Activated CD8-positive, alpha-beta memory T cell treated with anti-CD3 and anti-CD28 coated beads, Interleukin-2, amount 50 U/mL, for 24 hours (primary cell): ENCODE data around the gene HIVEP3.

ENCODE experiments used
- DNase-seq: peaks from one replicate; pipeline ENCODE4 v3.0.0-alpha.2; 2020; ENCODE audit errors: extremely low read depth

HIVEP3 gene

DNA sequence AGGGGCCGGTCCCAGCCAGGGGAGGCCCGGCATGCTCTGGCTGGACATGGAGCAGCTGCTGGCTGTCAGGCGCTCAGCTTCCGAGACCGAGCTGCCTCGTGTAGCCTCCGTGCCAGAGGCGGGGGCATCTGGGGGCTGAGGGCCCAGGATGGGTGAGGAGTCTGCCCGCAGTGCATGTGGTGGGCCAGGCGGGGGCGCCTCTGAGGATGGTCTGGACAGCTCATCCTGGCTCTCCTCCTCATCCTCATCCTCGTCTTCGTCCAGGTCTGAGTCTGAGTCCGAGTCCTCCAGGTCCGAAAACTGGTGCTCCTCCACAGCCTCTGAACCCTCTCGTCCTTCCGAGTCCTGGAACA lies 405.4 kb downstream of the HIVEP3 start:
- no peak for DNase-seq

DNA sequence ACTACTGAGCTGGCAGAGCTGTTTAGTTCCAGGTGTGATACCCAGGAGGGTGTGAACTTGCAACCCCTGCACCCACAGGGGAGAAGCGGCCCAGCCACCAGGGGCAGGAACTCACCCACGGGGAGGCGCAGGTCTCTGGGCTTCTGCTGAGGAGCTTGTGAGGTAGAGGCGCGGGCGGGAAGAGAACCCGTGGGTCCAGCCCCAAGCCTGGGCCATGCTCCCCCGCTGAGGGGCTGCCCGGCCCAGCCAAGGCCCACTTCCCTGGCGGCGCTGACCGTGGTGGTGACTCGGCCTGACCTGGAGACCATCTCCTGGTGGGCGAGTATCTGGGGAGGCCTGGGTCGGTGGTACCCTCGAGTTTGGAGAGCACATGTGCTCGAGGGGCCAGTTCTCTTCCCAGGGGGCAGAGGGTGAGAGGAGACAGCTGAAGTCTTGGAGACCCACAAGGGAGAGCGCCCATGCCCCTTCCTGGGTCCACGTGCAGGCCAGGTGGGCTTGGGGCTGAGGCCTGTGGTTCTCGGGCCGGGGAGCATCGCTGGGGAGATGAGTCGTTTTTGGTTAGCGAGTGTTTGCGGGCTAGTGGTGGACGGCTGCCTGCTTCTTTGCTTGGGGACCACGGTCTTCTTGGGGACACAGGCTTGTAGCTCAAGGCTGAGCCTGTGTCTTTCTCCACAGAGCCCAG lies 405.9 kb downstream of the HIVEP3 start:
- DNase-seq: no peak

DNA sequence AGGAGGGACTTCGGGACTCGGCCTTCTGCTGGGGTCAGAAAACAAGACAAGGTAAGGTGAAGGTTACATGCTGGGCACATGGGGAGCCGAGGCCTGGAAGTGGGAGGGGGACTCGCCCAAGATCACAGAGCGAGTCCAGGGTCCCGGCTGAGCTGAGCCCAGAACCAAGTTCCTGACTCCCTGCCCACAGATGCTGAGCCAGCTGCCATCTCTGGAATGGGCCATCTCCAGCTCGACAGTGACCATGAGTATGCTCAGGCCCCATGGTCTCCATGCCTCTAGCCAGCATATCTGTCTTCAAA lies 407.5 kb downstream of the HIVEP3 start:
- DNase-seq: no peak

DNA sequence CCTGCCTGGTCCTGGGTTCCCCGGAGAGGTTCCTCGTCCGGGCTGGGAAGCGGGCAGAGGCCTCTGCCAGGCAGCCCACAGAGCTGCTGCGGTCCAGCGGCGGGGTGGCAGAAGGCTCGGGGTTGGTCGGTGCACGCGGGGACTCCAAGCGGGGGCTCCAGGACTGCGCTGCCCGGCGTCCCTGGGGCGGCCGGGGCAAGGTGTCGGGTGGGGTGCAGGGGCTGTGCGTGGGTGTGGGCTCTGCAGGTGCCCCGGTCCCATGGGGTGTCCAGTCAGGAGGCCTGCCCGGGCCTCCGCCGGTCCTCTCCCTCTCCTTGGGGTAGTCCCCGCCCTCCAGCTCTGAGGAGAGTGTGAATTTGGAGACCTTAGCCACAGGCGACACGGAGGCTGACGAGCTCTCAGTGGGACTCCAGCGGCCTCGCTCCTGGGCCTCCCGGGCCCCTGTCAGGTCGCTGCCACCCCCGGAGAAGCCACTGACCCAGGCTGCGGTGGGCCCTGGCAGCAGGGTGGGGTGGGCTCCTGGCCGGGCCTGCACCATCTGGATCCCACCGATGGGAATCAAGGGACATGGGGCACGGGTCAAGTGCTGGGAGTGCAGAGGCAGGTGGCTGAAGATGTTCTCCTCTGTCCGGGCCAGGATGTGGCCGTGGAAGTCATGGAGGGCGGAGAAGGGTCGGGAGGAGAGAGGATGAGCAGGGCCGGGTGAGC lies 408.0 kb downstream of the HIVEP3 start:
- DNase-seq: no peak

DNA sequence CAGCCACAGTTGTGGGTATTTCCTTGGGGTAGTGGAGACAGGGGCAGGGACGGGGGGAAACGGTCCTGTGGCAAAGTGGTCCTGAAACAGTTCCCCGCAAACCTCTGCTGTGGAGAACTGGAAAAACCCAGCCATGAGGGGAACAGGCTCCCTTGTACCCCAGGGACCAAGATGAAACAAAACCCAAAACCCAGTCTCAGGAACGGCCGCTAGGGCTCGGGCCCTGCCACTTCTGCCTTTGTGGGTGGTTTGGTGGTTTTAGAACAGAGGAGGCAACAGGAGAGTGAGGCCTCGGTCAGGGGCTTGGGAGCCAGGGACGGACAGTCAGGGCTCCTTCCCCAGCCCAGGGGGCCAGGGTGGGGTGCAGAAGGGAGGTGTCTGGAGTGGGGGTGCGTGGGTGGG lies 409.5 kb downstream of the HIVEP3 start:
- DNase-seq: no peak

DNA sequence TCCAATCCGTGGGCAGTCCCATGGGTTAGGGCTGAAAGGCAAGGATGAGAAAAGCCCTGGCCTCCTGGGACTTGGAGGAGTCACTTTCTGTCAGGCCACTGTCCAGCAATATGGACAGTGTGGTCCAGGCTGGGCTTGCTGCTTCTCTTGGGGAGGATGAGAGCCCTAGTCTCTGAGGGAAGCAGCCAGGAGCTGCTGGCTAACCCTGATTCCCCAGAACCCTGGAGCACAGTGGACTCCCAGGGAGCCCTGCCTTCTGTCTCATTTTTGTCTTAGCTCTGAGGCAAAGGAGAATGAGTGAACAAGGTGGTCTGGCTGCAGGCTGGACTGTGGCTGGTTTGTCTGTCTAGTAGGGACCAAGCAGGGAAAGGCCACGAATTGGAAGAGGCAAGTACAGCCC lies 410.4 kb downstream of the HIVEP3 start:
- no peak for DNase-seq

DNA sequence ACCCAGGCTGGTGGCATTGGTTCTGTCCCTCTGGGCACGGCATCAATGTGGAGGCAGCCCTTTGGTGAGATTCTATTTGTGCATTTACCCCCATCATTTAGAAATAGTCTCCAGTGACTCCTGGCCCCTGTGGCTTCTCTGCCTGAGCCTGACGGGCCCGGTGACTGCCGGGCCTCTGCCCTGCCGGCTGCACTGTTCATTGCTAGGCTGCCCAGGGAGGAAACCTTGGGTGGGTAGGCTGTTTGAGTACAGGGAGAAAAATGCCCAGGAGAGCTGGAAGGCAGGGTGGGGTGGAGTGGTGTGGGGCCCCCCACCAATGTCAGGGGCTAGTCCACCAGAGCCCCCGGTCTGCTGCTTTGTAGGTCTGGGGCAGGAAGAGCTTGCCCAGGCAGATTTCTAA lies 410.9 kb downstream of the HIVEP3 start:
- no peak for DNase-seq

DNA sequence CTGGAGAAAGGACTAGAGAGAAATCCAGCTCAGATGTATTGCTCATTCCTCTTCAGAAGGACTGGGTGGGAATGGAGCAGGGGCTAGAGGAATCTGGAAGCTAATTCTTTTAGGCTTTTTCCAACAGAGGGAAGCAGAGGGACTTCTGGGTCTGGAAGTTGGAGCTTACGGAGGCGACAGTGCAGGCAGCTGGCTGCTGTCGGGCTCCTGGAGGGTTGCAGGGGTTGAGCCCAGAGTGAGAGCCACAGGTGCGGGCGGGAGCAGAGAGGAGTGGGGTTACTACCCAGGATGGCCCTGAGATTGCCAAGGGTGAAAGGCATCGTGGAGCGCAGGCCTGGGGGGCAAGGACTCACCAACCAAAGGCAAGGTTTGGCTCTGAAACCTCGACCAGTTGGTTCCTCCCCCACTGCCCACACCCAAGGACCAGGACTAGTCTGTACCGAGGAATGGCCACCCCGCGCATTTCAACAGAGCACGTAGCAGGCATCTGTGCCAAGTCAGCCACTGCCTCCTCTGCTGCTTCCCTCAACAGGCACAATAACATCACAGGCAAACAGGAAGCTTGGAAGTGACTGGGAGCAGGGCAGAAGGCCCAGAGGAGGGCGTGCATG lies 411.5 kb downstream of the HIVEP3 start:
- DNase-seq: no peak

DNA sequence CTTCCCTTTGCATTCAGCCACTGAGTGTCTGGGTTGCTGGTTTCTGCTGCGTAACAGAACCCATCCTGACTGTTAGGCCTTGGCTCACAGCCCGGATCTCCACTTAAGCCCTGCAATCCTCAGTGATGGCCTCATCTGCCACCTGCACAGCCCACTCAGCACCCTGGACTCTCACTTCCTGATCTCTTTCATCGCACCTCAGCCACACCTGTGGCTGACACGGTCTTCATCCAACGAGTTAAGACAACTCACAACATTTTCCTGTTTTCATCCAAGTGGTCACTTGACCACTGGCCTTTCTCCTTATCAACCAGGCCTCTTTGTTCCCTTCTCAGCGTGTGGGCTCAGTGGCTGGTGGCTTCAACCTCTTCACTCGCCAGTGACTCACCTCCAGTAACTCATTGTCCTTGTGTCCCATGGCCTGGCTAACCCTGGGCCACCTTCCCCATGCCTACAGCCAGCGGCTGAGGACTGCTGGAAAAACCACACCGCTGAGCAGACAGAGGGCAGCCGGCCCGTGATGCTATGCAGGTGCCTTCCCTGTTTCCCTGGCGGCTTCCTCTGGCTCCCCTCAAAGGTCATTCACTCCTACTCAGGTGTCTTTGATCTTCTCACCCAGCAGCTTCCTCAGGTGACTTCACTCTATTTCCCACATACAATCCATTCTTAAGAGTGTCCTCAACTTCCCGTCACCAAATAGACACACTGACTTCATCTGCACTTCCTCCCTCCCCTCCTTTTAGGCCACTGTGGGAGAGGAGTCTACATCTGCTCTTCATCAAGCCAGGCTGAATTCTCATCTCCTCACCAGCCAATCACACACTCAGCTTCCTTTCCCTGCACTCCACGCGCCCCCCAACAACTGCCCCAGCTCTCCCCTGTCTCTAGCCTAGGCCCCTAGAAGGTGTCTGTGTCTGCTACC lies 414.3 kb downstream of the HIVEP3 start:
- DNase-seq: no peak

DNA sequence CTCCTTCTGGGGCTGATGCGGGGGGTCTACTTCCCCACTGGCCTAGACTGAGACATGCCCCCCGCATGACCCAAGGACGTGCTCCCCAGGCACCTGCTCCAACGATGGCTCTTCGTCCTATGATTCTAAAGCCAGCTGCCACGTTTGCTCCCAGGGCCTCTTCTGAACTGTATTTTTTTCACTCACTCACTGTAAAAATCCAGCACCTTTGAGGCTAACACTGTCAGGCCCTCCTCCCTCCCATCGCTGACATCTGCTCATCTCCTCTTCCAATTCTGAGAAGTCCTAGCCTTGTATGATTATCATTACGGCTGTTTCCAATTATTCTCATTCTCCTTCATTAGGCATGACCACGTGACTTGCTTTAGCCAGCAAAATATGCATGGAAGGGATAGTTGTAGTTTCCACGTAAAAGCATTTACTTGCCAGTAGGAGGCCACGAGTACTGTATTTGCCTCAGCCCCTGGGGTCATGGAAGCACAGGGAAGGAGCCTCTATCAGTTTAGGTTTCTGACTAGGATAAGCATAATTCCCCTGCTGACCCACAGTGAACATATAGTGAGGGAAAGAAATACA lies 415.1 kb downstream of the HIVEP3 start:
- DNase-seq: no peak

DNA sequence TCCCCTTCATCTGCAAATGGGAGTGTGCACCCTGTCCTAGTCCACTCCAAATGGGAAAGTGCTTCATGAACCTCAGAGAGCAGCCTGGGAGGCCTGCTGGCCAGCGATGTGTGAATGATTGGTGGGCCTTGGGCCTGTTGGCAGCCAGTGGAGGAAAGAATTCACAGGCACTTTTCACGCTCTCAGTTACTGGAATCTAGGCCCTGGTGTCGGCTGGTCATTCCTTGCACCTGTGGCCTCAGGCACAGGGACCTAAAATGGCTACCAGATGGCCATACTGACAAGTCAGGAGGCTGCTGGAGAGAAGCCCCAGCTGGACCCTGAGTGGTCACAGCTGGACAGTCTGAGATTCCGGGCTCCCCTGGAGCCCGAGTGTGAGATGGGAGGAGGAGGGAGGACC lies 415.8 kb downstream of the HIVEP3 start:
- DNase-seq: no peak

DNA sequence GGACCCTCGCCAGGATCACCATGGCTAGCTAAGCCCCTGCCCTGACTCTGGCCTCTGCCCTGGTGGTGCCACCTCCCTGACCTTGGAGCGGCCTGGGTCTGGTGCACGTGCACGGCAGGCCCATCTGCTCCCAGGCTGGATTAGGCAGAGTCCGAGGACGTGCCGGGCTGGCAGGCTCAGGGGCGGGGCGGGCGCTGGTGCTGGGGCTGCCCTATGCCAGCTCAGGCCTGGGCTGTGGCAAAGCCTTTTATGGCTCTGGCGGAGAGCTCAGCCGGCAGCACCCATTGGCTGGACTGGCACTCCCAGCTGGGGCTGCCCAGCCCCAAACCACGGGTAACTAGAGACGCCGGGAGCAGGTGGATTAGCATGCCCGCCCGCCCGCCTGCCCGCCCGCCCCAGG lies 417.1 kb downstream of the HIVEP3 start:
- no peak for DNase-seq

DNA sequence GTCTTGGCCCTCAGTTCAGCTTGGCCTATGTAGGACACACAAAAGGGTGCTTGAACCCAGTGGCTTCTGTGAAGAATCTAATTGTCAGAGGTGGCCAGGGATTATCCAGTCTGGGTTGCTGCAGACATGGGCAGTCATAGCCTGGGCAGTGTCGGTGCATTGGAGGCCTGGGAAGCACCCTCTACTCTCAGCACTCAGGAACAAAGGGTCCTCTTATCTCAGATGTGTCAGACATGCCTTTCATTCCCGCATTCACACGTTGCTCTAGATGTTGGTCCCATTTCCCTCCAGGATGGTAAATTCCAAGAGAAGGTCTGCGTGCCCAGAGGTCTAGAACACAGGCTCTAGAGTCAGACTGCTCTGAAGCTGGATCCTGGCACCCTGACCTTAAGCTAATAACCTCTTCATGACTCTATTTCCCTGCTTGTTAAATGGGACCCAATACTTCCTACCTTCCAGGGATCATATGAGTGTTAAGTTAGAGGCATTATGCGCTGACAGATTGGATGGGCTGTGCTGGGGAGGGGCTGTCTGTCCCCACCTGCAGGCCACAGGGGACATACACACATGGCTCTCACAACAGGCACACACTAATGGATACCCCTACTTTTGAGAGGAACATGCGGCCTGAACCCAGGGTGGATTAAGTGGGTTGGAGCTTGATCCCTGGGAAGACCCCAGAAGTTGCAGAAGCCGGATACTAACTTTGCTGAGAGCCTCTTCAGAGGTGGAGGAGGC lies 417.8 kb downstream of the HIVEP3 start:
- DNase-seq: no peak

DNA sequence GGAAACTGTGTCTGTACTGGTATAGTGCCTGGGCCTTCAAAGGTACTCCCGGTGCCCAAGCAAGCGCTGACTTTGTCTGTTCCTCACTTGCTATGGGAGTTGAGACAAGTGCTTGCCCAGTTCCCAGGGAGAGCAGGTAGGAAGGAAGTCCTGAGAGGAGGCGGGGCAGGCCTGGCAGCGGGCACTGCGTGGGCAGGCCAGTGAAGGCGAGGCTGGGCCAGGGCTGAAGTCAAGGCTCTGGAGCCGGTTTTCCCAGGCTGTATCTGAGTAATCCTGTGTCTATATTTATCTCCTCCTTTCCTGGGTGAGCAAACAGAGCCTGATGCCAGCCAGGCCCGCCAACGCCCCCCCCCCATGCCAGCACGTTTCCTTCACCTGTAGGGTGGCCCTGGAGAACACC lies 418.3 kb downstream of the HIVEP3 start:
- DNase-seq: no peak

DNA sequence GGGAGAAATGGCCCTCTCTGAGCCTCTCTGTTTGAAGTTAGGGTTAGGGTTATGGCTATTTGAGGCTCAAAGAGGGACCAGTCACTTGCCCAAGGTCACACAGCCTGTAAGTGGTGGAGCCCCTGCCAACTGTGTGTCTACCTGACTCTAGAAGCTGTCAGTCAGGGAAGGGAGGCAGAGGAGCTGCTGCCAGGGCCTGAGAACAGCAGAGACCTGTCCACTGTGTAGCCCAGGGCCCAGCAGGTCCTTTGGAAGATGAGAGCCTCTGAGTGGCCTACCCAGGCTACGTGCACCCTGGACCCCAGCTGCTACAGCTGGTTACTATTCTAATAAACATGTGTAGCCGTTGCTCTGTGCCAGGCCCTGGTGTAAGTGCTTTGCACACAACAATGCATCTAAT lies 419.1 kb downstream of the HIVEP3 start:
- DNase-seq: no peak

DNA sequence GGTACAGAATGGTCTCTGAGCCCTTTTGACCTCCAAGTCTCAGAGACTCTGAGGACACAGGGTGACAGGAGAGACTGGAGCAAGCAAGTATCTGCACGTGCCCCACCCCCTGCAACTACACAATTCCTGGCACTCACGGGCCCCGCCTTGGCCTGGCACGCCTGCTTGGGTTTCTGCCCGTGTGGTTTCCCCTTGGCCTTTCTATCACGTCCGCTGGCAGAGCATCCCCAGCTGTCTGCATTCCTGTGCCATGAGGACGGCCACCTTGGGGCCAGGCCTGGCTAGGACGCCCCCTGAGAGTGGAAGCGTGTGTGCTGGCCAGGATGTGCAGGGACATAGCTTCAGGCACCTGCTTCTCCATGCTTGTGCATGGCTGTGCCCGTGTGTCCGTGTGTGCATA lies 419.9 kb downstream of the HIVEP3 start:
- no peak for DNase-seq

DNA sequence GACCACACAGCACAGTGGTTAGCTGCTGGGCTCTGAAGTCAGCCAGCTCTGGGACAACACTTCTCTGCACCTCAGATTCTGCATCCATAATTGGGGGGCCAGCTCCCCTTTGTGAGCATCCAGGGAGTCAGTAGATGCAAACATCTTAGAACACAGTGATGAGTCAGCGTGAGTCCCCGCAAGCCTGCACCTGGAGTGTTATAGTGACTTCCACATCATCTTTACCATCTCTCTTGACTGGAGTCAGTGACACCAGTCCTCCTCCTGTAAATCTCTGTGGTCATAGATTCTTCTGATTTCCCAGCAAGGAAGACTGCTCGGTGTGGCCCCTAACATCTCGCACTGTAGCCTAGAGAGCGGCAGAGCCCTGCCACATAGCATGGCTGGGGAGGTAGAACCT lies 420.3 kb downstream of the HIVEP3 start:
- no peak for DNase-seq

DNA sequence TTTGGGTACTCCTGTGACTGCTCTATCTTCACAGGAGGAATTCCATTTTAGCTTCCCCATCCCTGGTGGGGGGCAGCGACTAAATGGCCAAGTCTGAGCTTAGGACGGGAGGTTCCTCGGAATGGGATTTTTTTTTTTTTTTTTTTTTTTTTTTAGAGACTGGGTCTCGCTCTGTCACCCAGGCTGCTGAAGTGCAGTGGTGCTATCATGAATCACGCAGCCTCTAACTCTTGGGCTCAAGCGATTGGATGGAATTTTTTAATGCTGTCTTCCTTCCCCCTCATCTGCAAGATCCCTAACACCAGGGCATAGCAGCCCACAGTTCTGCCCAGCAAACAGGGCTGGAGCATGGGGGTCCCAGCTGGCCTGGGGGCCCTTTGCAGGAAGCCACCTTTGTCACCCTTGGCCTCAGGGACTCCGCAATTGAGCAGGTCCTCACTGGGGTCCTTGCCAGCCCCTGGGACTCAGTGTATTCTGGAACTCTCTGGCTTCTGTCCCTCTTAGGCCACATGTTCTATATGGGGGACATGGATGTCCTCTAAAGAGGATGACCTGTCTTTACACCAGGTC lies 421.2 kb downstream of the HIVEP3 start:
- DNase-seq: no peak

DNA sequence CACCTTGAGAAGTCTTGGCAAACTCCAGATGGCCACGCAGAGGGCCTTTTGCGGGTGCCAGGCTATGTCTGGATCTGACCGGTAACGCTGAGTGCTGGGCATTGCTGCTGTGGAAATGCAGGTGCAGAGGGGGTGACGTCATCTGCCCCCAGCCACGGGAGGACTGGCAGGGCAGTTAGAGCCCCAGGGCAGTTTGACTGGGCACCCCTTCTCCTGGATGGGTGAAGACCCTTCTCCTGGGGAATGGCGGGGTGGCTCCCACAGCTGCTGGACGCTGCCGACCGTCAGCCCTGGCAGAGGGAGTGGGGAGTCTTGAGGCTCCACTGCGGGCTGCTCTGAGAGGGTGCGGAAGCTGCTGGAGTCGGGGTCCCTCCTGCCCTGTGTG lies 421.7 kb downstream of the HIVEP3 start:
- DNase-seq: no peak

DNA sequence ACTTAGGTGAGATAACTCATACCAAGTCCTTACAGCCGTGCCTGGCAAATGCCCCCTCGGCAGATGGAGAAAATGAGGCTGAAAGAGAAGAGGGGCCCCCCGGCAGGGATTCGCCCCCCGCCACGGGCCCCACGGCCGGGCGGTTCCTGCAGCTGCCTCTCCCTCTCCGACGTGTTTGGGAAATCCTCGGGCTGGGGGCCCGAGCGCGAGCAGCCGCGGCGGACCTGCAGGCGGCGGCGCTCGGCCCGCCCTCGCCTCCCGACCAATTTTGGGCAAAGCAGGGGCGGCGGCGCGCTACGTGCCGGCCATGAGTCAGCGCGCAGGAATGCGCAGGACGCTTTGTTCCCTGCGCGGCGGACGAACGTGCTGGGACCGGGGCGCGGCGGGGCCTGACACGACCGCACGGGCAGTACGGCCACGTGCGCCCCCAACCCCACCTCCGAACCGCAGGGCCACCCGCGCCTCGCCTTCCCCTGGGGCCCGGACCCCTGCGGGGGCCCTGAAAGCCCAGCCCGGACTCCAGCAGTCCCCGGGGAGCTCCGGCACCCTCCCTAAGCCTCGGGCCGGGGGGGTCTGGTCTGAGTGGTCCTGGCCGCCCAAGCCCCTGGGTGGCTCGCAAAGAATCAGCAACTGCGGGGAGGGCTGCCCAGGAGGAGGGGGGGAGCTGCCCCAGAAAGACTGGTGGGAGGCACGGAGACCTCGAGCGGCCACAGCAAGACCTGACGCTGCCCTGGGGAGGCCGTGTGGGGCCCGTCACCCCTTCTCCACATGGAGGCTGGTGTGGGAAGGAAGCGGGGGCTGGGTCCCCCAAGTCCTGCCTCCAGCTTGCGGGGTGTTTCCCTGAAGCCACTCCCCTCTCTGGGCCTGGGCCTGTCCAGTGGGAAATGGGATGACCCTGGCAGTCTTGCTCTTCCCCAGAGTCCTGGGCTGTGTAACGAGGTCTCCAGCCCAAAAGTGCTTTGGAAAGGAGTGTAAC lies 422.4 kb downstream of the HIVEP3 start:
- DNase-seq: no peak
